PC-3 (cell line): Measurements from ENCODE around the gene SKOR2. TPM values are rescaled to one million over a fixed set of nuclear protein-coding genes. Genes with fewer than 3 reads are reported as not detected.

Experiments used
- ATAC-seq: fragments of 200-7000 bp; cut with Tn5 transposase; 2 replicates; pipeline ENCODE4 v1.9.1; 2020; ENCODE audit warnings: mild to moderate bottlenecking, moderate library complexity
- BruUV-seq: library from RNA; stranded (reverse); fragments of 400-500 nt; replicated peaks from 2 replicates; lab custom pipeline; 2021; lab: Mats Ljungman, UMichigan
- CTCF ChIA-PET: fragments of 300-600 bp; sonication (Branson Sonifier 250); formaldehyde crosslinking; loops from one replicate; lab custom pipeline; 2022; ENCODE audit warnings: antibody characterized with exemption; lab: Charles Lee
- POLR2A ChIA-PET: fragments of 300-600 bp; sonication (Branson Sonifier 250); formaldehyde crosslinking; loops from one replicate; lab custom pipeline; 2022; ENCODE audit warnings: antibody characterized with exemption; ENCODE audit not compliant: unreplicated experiment; lab: Charles Lee
- DNase-seq: peaks from one replicate; pipeline ENCODE4 v3.0.0-alpha.2; 2015
- H2AFZ ChIP-seq: fragments of 300-600 bp; sonication (generic); 2 replicates; pipeline ENCODE4 v1.6.0; 2016; ENCODE audit warnings: antibody characterized with exemption, low read length
- H3F3A ChIP-seq: fragments of 300-600 bp; sonication (generic); one replicate; pipeline ENCODE4 v1.6.0; 2017; ENCODE audit warnings: antibody characterized with exemption, low read length, control low read depth, mild to moderate bottlenecking; ENCODE audit not compliant: unreplicated experiment
- H3K27ac ChIP-seq: fragments of 300-600 bp; sonication (generic); 2 replicates; pipeline ENCODE4 v1.5.1; 2016; ENCODE audit warnings: mild to moderate bottlenecking, low read length
- H3K27me3 ChIP-seq: fragments of 300-600 bp; sonication (generic); 2 replicates; pipeline ENCODE4 v1.6.1; 2016; ENCODE audit warnings: low read length, mixed read lengths
- H3K36me3 ChIP-seq: fragments of 300-600 bp; sonication (generic); 2 replicates; pipeline ENCODE4 v1.6.1; 2016; ENCODE audit warnings: low read depth, mixed run types, low read length, mixed read lengths
- H3K4me1 ChIP-seq: fragments of 300-600 bp; sonication (generic); 2 replicates; pipeline ENCODE4 v1.5.1; 2016; ENCODE audit warnings: low read length; ENCODE audit not compliant: insufficient read depth
- H3K4me2 ChIP-seq: fragments of 300-600 bp; sonication (generic); 2 replicates; pipeline ENCODE4 v1.6.0; 2016; ENCODE audit warnings: low read length
- H3K4me3 ChIP-seq: fragments of 300-600 bp; sonication (generic); 2 replicates; pipeline ENCODE4 v1.5.1; 2016; ENCODE audit warnings: mild to moderate bottlenecking, low read length, mixed read lengths
- H3K79me2 ChIP-seq: fragments of 300-600 bp; sonication (generic); 2 replicates; pipeline ENCODE4 v1.6.1; 2017; ENCODE audit warnings: low read length, mixed read lengths
- H3K9ac ChIP-seq: fragments of 300-600 bp; sonication (generic); 2 replicates; pipeline ENCODE4 v1.6.0; 2016; ENCODE audit warnings: mild to moderate bottlenecking, low read length
- H3K9me2 ChIP-seq: fragments of 300-600 bp; sonication (generic); replicated peaks from 2 replicates; pipeline ENCODE4 v1.6.1; 2016; ENCODE audit warnings: mixed run types, low read length, mixed read lengths
- H3K9me3 ChIP-seq: fragments of 300-600 bp; sonication (generic); 2 replicates; pipeline ENCODE4 v1.6.1; 2016; ENCODE audit warnings: low read length, mixed read lengths
- H4K20me1 ChIP-seq: fragments of 300-600 bp; sonication (generic); 2 replicates; pipeline ENCODE4 v1.6.1; 2016; ENCODE audit warnings: low read length, mixed read lengths
- EZH2 ChIP-seq: fragments of 300-600 bp; sonication (generic); IDR thresholded peaks from one replicate; pipeline ENCODE4 v1.6.1; 2017; ENCODE audit warnings: antibody characterized with exemption, mild to moderate bottlenecking, low read length; ENCODE audit not compliant: unreplicated experiment
- EZH2phosphoT487 ChIP-seq: fragments of 300-600 bp; sonication (generic); IDR thresholded peaks from 2 replicates; pipeline ENCODE4 v1.6.1; 2018; ENCODE audit warnings: mild to moderate bottlenecking, antibody characterized with exemption, low read length, borderline replicate concordance
- intact Hi-C: fragments of 100-400 bp; cut with micrococcal nuclease; formaldehyde crosslinking; loops from 2 replicates; pipeline ENCODE4 v1.9.0; 2023
- total RNA-seq: library from RNA; depleted of rRNA; stranded (reverse); fragments of >200 nt; gene quantifications from 2 replicates; pipeline ENCODE4 v1.2.3, GENCODE V29; 2014
- TF ChIP-seq, protein P1 (sequence below): fragments of 300-600 bp; sonication (generic); conservative IDR thresholded peaks from 2 replicates; pipeline ENCODE4 v1.5.1; 2017; ENCODE audit warnings: antibody characterized with exemption, low read depth, mild to moderate bottlenecking, low read length

The SKOR2 gene
- total RNA-seq, 1 experiment from 2014 or later = not detected

DNA sequence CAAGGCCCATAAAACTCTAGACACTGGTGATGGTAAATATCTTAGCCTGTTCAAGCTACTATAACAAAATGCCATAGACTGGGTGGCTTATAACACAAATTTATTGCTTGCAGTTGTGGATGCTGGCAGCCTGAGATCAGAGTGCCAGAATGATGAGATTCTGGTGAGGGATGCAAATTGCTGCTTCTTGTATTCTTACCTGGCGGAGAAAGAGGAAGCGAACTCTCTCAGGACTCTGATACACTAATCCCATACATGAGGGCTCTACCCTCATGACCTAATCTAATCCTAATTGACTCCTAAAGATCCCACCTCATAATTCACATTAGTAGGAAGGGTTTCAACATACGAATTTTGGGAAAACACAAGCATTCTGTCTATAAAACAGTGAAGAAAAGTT lies 70.7 kb downstream of the SKOR2 start:
- no peak for ATAC-seq
- intact Hi-C loops = no loop called here
- no peak overlapping the region for H3K9ac ChIP-seq
- ChIA-PET CTCF (no interaction called here), POLR2A (no interaction called here)
- H3K27ac ChIP-seq = no peak overlapping the region
- H3K4me3 ChIP-seq = no peak overlapping the region
- DNase-seq = no peak
- TF ChIP-seq, protein P1, sequence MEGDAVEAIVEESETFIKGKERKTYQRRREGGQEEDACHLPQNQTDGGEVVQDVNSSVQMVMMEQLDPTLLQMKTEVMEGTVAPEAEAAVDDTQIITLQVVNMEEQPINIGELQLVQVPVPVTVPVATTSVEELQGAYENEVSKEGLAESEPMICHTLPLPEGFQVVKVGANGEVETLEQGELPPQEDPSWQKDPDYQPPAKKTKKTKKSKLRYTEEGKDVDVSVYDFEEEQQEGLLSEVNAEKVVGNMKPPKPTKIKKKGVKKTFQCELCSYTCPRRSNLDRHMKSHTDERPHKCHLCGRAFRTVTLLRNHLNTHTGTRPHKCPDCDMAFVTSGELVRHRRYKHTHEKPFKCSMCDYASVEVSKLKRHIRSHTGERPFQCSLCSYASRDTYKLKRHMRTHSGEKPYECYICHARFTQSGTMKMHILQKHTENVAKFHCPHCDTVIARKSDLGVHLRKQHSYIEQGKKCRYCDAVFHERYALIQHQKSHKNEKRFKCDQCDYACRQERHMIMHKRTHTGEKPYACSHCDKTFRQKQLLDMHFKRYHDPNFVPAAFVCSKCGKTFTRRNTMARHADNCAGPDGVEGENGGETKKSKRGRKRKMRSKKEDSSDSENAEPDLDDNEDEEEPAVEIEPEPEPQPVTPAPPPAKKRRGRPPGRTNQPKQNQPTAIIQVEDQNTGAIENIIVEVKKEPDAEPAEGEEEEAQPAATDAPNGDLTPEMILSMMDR = no peak
- TF ChIP-seq EZH2phosphoT487 (no peak), EZH2 (no peak)
- no peak overlapping the region for H2AFZ ChIP-seq
- H3K27me3 ChIP-seq = no peaks in the 10 kb centered on the region
- H3F3A ChIP-seq = no peaks in the 10 kb centered on the region
- no peaks in the 10 kb centered on the region for H3K4me1 ChIP-seq
- H4K20me1 ChIP-seq = no peaks in the 10 kb centered on the region
- no peaks in the 10 kb centered on the region for H3K9me3 ChIP-seq
- H3K36me3 ChIP-seq = no peaks in the 10 kb centered on the region
- no peaks in the 10 kb centered on the region for H3K9me2 ChIP-seq
- H3K79me2 ChIP-seq = peaks cover 3% of the 10 kb centered on the region
- H3K4me2 ChIP-seq = no peak overlapping the region
- BruUV-seq = no TSS peak

DNA sequence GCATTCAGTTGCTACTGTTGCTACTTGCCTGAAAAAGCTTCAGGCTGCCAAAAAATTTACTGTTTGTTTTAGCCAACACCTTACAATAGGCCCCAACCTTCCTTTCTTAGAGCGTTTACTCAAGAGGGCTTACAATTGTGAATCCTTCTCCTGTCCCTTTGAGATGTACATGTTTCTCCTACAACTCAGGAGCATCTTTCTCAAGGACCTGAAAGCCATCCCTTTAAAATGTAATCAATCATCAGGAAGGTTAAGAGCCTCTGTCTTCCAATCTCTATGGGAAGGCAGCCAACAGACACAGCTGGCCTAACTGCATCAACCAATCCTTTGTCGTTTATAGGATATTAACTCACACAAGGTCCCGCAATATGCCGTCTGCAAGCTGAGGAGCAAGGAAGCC lies 71.9 kb downstream of the SKOR2 start:
- no peaks in the 10 kb centered on the region for H3K9me2 ChIP-seq
- ChIA-PET CTCF (no interaction called here), POLR2A (no interaction called here)
- no peaks in the 10 kb centered on the region for H3K4me1 ChIP-seq
- TF ChIP-seq EZH2 (no peak), EZH2phosphoT487 (no peak)
- TF ChIP-seq, protein P1 = no peak
- ATAC-seq (no peak), DNase-seq (no peak)
- H2AFZ ChIP-seq = no peak overlapping the region
- no peaks in the 10 kb centered on the region for H3K36me3 ChIP-seq
- no peak overlapping the region for H3K4me3 ChIP-seq
- H3K27me3 ChIP-seq = no peaks in the 10 kb centered on the region
- H3K9ac ChIP-seq = no peak overlapping the region
- H3K27ac ChIP-seq = no peak overlapping the region
- H3K9me3 ChIP-seq = no peaks in the 10 kb centered on the region
- H4K20me1 ChIP-seq = no peaks in the 10 kb centered on the region
- H3F3A ChIP-seq = no peaks in the 10 kb centered on the region
- BruUV-seq = no TSS peak
- no peak overlapping the region for H3K4me2 ChIP-seq
- intact Hi-C loops = no loop called here
- H3K79me2 ChIP-seq = peaks cover 16% of the 10 kb centered on the region

DNA sequence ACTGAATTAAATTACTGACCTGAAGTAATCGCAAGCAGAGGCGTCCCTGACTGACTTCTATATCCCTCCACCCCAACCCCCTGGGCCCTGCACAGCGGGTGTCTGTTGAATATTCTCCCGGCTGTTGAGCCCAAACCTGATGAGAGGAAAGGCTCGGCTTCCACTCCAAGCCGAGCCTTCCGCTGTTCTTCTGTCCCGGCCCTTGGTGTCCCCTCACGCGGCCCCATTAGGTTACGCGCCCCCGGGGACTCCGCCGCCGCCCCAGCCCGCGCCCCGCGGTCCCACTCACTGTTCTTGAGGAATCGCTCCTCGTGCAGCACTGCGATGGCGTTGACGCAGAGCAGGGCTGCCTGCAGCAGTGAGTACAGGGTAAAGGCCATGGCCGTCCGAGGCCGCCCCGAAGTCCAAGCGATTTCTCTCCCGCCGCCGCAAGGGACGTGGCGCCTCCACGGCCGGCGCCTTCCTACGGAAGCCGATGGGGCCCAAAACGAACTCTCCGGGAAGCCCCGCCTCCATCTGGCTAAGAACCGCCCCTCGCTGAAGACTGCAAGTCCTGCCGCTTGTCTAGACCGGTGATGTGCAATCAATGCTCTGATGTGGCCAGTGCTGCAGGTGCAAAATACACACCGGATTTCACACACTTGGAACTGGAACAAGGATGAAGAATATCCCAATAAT lies 75.4 kb downstream of the SKOR2 start, which contains the start of gene IER3IP1:
Gene IER3IP1, minus strand, starts transcription at position 467 of the 678 bp plus-strand sequence. Its CDS starts 87 bp downstream, at position 380.
- Histone ChIP-seq H3K36me3 (no peaks in the 10 kb centered on the region), H3F3A (no peaks in the 10 kb centered on the region), H3K4me3 (peak within 1 kb of the TSS; percentile 82), H3K9me3 (no peaks in the 10 kb centered on the region), H3K9ac (peak within 1 kb of the TSS; percentile 97), H4K20me1 (no peaks in the 10 kb centered on the region), H3K9me2 (no peaks in the 10 kb centered on the region), H3K4me2 (peak within 1 kb of the TSS; percentile 75), H3K79me2 (peaks cover 43% of the 10 kb centered on the region), H2AFZ (peak within 1 kb of the TSS; percentile 77), H3K27me3 (no peaks in the 10 kb centered on the region), H3K4me1 (no peaks in the 10 kb centered on the region), H3K27ac (peak within 1 kb of the TSS; percentile 11; the same call in 1 of the 2 replicates)
- intact Hi-C loops = loop anchor here (1.0 kb wide), 1 partner anchor 26 kb away; the partner anchor contains the start of gene HDHD2
- CTCF ChIA-PET = no interaction called here
- TF ChIP-seq, protein P1 = no peak
- TF ChIP-seq EZH2 (no peak), EZH2phosphoT487 (no peak)
- no TSS peak for BruUV-seq
- DNase-seq = peak; percentile 77
- POLR2A ChIA-PET = interaction anchor here (0.7 kb wide), 1 partner anchor 23 kb away, joined by 6 read pairs; no protein-coding TSS in a partner anchor
- peak; percentile 90 for ATAC-seq
